SK-N-SH (cell line): Measurements from ENCODE around the gene PARP1. TPM values are rescaled to one million over a fixed set of nuclear protein-coding genes. Genes with fewer than 3 reads are reported as not detected.

ENCODE experiments used
- CTCF ChIA-PET: fragments of 300-600, 350-600 bp; formaldehyde crosslinking; extraction: SDS; loops from one replicate; lab custom pipeline; 2021; lab: Yijun Ruan, JAX
- POLR2A ChIA-PET: fragments of 350-600 bp; sonication (Branson Sonifier 250); formaldehyde crosslinking; extraction: SDS; loops from one replicate; lab custom pipeline; 2020; ENCODE audit warnings: antibody characterized with exemption, inconsistent platforms; lab: Yijun Ruan, JAX
- DNase-seq: peaks from one replicate; pipeline ENCODE4 v3.0.0; 2012
- H2AFZ ChIP-seq: fragments of 200-600 bp; sonication (generic); 2 replicates; pipeline ENCODE4 v1.8.1; 2016; ENCODE audit warnings: antibody characterized with exemption, mild to moderate bottlenecking, low read depth
- H3F3A ChIP-seq: fragments of 200-600 bp; sonication (generic); replicated peaks from 2 replicates; pipeline ENCODE3; 2016; ENCODE audit warnings: antibody characterized with exemption, mild to moderate bottlenecking; ENCODE audit not compliant: insufficient read depth
- H3K27ac ChIP-seq, 2 experiments: fragments of 200-500 bp in 1 of 2; fragments of 200-600 bp in 1 of 2; sonication (Bioruptor generic) in 1 of 2; sonication (generic), shearing (Covaris generic) in 1 of 2; 2 replicates each; pipeline versions ENCODE4 v1.5.1 to v1.6.1; 2014 to 2016; ENCODE audit warnings: low read depth in 2 of 2, inconsistent platforms in 1 of 2, low read length in 1 of 2, mild to moderate bottlenecking in 1 of 2, mixed read lengths in 1 of 2
- H3K27me3 ChIP-seq: fragments of 200-600 bp; sonication (generic), shearing (Covaris generic); 2 replicates; pipeline ENCODE4 v1.6.1; 2016; ENCODE audit warnings: mixed run types; ENCODE audit not compliant: insufficient read depth
- H3K36me3 ChIP-seq, 2 experiments: fragments of 200-500 bp in 1 of 2; fragments of 200-600 bp in 1 of 2; sonication (Bioruptor generic) in 1 of 2; sonication (generic) in 1 of 2; replicated peaks in 1 of 2; 2 replicates each; pipeline versions ENCODE3 to v1.5.1; 2014 to 2016; ENCODE audit warnings: low read length in 1 of 2, mild to moderate bottlenecking in 1 of 2; ENCODE audit not compliant: insufficient read depth in 2 of 2, control insufficient read depth in 1 of 2
- H3K4me1 ChIP-seq, 2 experiments: fragments of 200-500 bp in 1 of 2; fragments of 200-600 bp in 1 of 2; sonication (Bioruptor generic) in 1 of 2; sonication (generic), shearing (Covaris generic) in 1 of 2; 2 replicates each; pipeline versions ENCODE4 v1.5.1 to v1.6.1; 2014 to 2016; ENCODE audit warnings: low read depth in 1 of 2, low read length in 1 of 2, mixed run types in 1 of 2; ENCODE audit not compliant: insufficient read depth in 2 of 2, control insufficient read depth in 1 of 2
- H3K4me2 ChIP-seq: fragments of 200-600 bp; sonication (generic), shearing (Covaris generic); 2 replicates; pipeline ENCODE4 v1.6.1; 2017; ENCODE audit warnings: mixed run types
- H3K4me3 ChIP-seq, 2 experiments: fragments of 200-500 bp in 1 of 2; fragments of 200-600 bp in 1 of 2; sonication (Bioruptor generic) in 1 of 2; sonication (generic), shearing (Covaris generic) in 1 of 2; 2 replicates each; pipeline versions ENCODE4 v1.5.1 to v1.8.1; 2014 to 2016; ENCODE audit warnings: low read depth in 2 of 2, inconsistent platforms in 1 of 2, low read length in 1 of 2, mild to moderate bottlenecking in 1 of 2, mixed read lengths in 1 of 2, moderate library complexity in 1 of 2
- H3K79me2 ChIP-seq: fragments of 200-600 bp; sonication (generic); 2 replicates; pipeline ENCODE4 v1.8.1; 2017; ENCODE audit warnings: mild to moderate bottlenecking; ENCODE audit not compliant: insufficient read depth
- H3K9ac ChIP-seq: fragments of 200-600 bp; sonication (generic); 2 replicates; pipeline ENCODE4 v1.6.1; 2017; ENCODE audit warnings: mixed run types
- H3K9me2 ChIP-seq: fragments of 200-600 bp; sonication (generic); 2 replicates; pipeline ENCODE4 v1.6.1; 2017; ENCODE audit warnings: mixed run types
- H3K9me3 ChIP-seq: fragments of 200-600 bp; sonication (generic); 2 replicates; pipeline ENCODE4 v1.6.1; 2017; ENCODE audit warnings: mixed run types, mild to moderate bottlenecking, moderate library complexity
- H4K20me1 ChIP-seq: fragments of 200-600 bp; sonication (generic); 2 replicates; pipeline ENCODE4 v1.6.1; 2017; ENCODE audit warnings: mild to moderate bottlenecking, mixed run types; ENCODE audit not compliant: insufficient read depth
- CHD2 ChIP-seq: fragments of 150-350 bp; IDR thresholded peaks from 2 replicates; pipeline ENCODE4 v1.6.1; 2018; ENCODE audit warnings: low read length; ENCODE audit not compliant: partially characterized antibody
- EZH2phosphoT487 ChIP-seq: fragments of 200-600 bp; sonication (generic); IDR thresholded peaks from 2 replicates; pipeline ENCODE4 v1.6.1; 2017; ENCODE audit warnings: low read depth, mixed run types, mild to moderate bottlenecking, antibody characterized with exemption, moderate library complexity, borderline replicate concordance
- FOSL2 ChIP-seq: IDR thresholded peaks from 2 replicates; pipeline ENCODE4 v1.4.0; 2012; ENCODE audit warnings: low read depth, mild to moderate bottlenecking, moderate library complexity, borderline replicate concordance
- FOXM1 ChIP-seq: IDR thresholded peaks from 2 replicates; pipeline ENCODE4 v1.4.0; 2012; ENCODE audit warnings: low read depth, mild to moderate bottlenecking
- GABPA ChIP-seq: IDR thresholded peaks from 2 replicates; pipeline ENCODE4 v1.4.0; 2012; ENCODE audit warnings: low read depth, mild to moderate bottlenecking
- IRF3 ChIP-seq: fragments of 150-350 bp; IDR thresholded peaks from 2 replicates; pipeline ENCODE4 v1.6.1; 2016; ENCODE audit warnings: mild to moderate bottlenecking, low read depth, low read length
- MEF2A ChIP-seq: IDR thresholded peaks from 2 replicates; pipeline ENCODE4 v1.4.0; 2012; ENCODE audit warnings: low read depth, borderline replicate concordance
- MXI1 ChIP-seq: IDR thresholded peaks from 2 replicates; pipeline ENCODE4 v1.6.1; 2012; ENCODE audit warnings: mild to moderate bottlenecking, low read depth, low read length, improper control_type of control experiment
- NFIC ChIP-seq: IDR thresholded peaks from 2 replicates; pipeline ENCODE4 v1.4.0; 2012; ENCODE audit warnings: borderline replicate concordance
- NRF1 ChIP-seq: IDR thresholded peaks from 2 replicates; pipeline ENCODE4 v1.6.1; 2012; ENCODE audit warnings: low read depth, mild to moderate bottlenecking, low read length
- RAD21 ChIP-seq: IDR thresholded peaks from 2 replicates; pipeline ENCODE4 v1.6.1; 2012; ENCODE audit warnings: mild to moderate bottlenecking, low read length
- REST ChIP-seq: IDR thresholded peaks from 2 replicates; pipeline ENCODE4 v1.6.1; 2012; ENCODE audit warnings: mild to moderate bottlenecking, low read depth, low read length, moderate library complexity
- RXRA ChIP-seq: IDR thresholded peaks from 2 replicates; pipeline ENCODE4 v1.4.0; 2012; ENCODE audit warnings: low read depth, mild to moderate bottlenecking, borderline replicate concordance
- SIN3A ChIP-seq: IDR thresholded peaks from 2 replicates; pipeline ENCODE4 v1.6.1; 2012; ENCODE audit warnings: low read depth, mild to moderate bottlenecking, low read length, moderate library complexity, borderline replicate concordance
- TCF12 ChIP-seq: IDR thresholded peaks from 2 replicates; pipeline ENCODE4 v1.4.0; 2012
- TEAD4 ChIP-seq: IDR thresholded peaks from 2 replicates; pipeline ENCODE4 v1.4.0; 2012; ENCODE audit warnings: mild to moderate bottlenecking, borderline replicate concordance; ENCODE audit not compliant: insufficient read depth
- USF1 ChIP-seq: IDR thresholded peaks from 2 replicates; pipeline ENCODE4 v1.4.0; 2012; ENCODE audit warnings: low read depth, borderline replicate concordance
- USF2 ChIP-seq: fragments of 150-350 bp; IDR thresholded peaks from 2 replicates; pipeline ENCODE4 v1.6.1; 2017; ENCODE audit warnings: antibody characterized with exemption, low read length, low read depth, borderline replicate concordance
- WGBS: methylation state at CpG from one replicate; pipeline ENCODE4 v1.1.6; 2017; ENCODE audit warnings: low lambda C conversion rate; 5-methylcytosine and 5-hydroxymethylcytosine counted together
- polyA plus RNA-seq, 3 experiments: library from polyadenylated mRNA; depleted of rRNA; stranded (reverse); fragments of >200 nt; gene quantifications; 2 replicates each; pipeline ENCODE4 v1.2.3, GENCODE V29; 2012

The PARP1 gene
- polyA plus RNA-seq, 1 of the 3 experiments (the other 2 are of a cell fraction), result 239 TPM

- no peaks in the 10 kb centered on the region for H4K20me1 ChIP-seq
- 77% methylated on average over 3 of the region's 3 CpGs for WGBS
- H3K9me3 ChIP-seq, result no peaks in the 10 kb centered on the region
- H3K9ac ChIP-seq, result no peak overlapping the region
- peaks cover 0 to 2% of the 10 kb centered on the region in 2 experiments; a peak in 2 of 4 replicates for H3K4me1 ChIP-seq
- H3K79me2 ChIP-seq, result no peaks in the 10 kb centered on the region
- no peak overlapping the region for H3K4me2 ChIP-seq
- no peak overlapping the region for H3K4me3 ChIP-seq
- ChIA-PET CTCF (interaction anchor here (1.1 to 1.6 kb wide), 2 partner anchors 21 to 205 kb away, joined by 3 read pairs; partner anchors contain the start of gene LIN9), POLR2A (no interaction called here)
- no peaks in the 10 kb centered on the region for H3K27me3 ChIP-seq
- DNase-seq, result no peak
- H3K27ac ChIP-seq, result no peak overlapping the region
- no peak overlapping the region for H2AFZ ChIP-seq
- no peaks in the 10 kb centered on the region for H3K36me3 ChIP-seq
- no peaks in the 10 kb centered on the region for H3F3A ChIP-seq
- TF ChIP-seq USF2 (no peak), RAD21 (no peak), FOXM1 (no peak), GABPA (no peak), MXI1 (no peak), IRF3 (no peak), EZH2phosphoT487 (no peak), TEAD4 (no peak), RXRA (no peak), USF1 (no peak), REST (no peak), SIN3A (no peak), CHD2 (no peak), NRF1 (no peak), NFIC (no peak), FOSL2 (no peak), TCF12 (no peak), MEF2A (no peak)
- no peaks in the 10 kb centered on the region for H3K9me2 ChIP-seq
These were observed 78.7 kb downstream of the PARP1 start for GRCh38 chr1:226329237-226329636.
